Dermis lymphatic vessel endothelial cell (primary cell): ENCODE results near the gene PCDHGA1. TPM values are rescaled to one million over a fixed set of nuclear protein-coding genes. Genes with fewer than 3 reads are reported as not detected.

Experiments
- total RNA-seq: library from RNA; depleted of rRNA; stranded (reverse); fragments of >200 nt; gene quantifications from 2 replicates; pipeline ENCODE4 v1.2.1, GENCODE V29; 2014

The PCDHGA1 gene
- total RNA-seq, 1 donor from 2014 or later = 0.43 TPM

GRCh38 chr5:141397756-141398551 is 67.6 kb downstream of the PCDHGA1 start, which contains the start of gene PCDHGB5:
PCDHGB5 (plus strand) TSS chr5:141397947; CDS start chr5:141398128, 181 bp downstream.

GRCh38 chr5:141402553-141403243 is 72.4 kb downstream of the PCDHGA1 start, which contains the start of gene PCDHGA9:
PCDHGA9 (plus strand) TSS chr5:141402778; CDS start chr5:141402953, 175 bp downstream.

GRCh38 chr5:141407790-141408505 is 77.6 kb downstream of the PCDHGA1 start, which contains the start of gene PCDHGB6:
PCDHGB6 (plus strand) TSS chr5:141408021; CDS start chr5:141408203, 182 bp downstream.

GRCh38 chr5:141412854-141413539 is 82.7 kb downstream of the PCDHGA1 start, which contains the start of gene PCDHGA10:
PCDHGA10 (plus strand) TSS chr5:141412987; CDS start chr5:141413176, 189 bp downstream.

GRCh38 chr5:141417494-141418172 is 87.3 kb downstream of the PCDHGA1 start, which contains the start of gene PCDHGB7:
PCDHGB7 (plus strand) TSS chr5:141417677; CDS start chr5:141417860, 183 bp downstream.

GRCh38 chr5:141420855-141421488 is 90.7 kb downstream of the PCDHGA1 start, which contains the start of gene PCDHGA11:
PCDHGA11 (plus strand) TSS chr5:141421051; CDS start chr5:141421228, 177 bp downstream.

GRCh38 chr5:141430332-141431113 is 100.2 kb downstream of the PCDHGA1 start, which contains the start of gene PCDHGA12:
PCDHGA12 (plus strand) TSS chr5:141430507; CDS start chr5:141430760, 253 bp downstream.

GRCh38 chr5:141475625-141476131 is 145.4 kb downstream of the PCDHGA1 start, which contains the start of gene PCDHGC3:
PCDHGC3 (plus strand) TSS chr5:141475966; CDS start chr5:141476117, 151 bp downstream.

GRCh38 chr5:141484641-141485311 is 154.5 kb downstream of the PCDHGA1 start, which contains the start of gene PCDHGC4:
PCDHGC4 (plus strand) TSS chr5:141485030; CDS start chr5:141485174, 144 bp downstream.

GRCh38 chr5:141488591-141489561 is 158.6 kb downstream of the PCDHGA1 start, which contains the start of gene PCDHGC5:
PCDHGC5 (plus strand) TSS chr5:141489081; CDS start chr5:141489241, 160 bp downstream.

Other genes starting within 250 kb of the PCDHGA1 start
- gene PCDHB2, start 235.9 kb upstream of the PCDHGA1 start, total RNA-seq = 0.22 and 1.7 TPM in 2 replicates
- 0.22 and 0.69 TPM in 2 replicates for gene PCDHB3, start 230.0 kb upstream of the PCDHGA1 start, total RNA-seq
- gene PCDHB4, start 208.7 kb upstream of the PCDHGA1 start, total RNA-seq = 0.09 and 0.22 TPM in 2 replicates
- gene PCDHB5, start 195.3 kb upstream of the PCDHGA1 start, total RNA-seq = 0.43 and 0.87 TPM in 2 replicates
- gene PCDHB6, start 180.5 kb upstream of the PCDHGA1 start, total RNA-seq = 0.09 and 0.11 TPM in 2 replicates
- gene PCDHB7, start 157.9 kb upstream of the PCDHGA1 start, total RNA-seq = 0.87 and 1.8 TPM in 2 replicates
- 0.43 and 0.65 TPM in 2 replicates for gene PCDHB8, start 152.7 kb upstream of the PCDHGA1 start, total RNA-seq
- gene PCDHB16, start 148.1 kb upstream of the PCDHGA1 start, total RNA-seq = 0.33 and 0.69 TPM in 2 replicates
- gene PCDHB9, start 143.4 kb upstream of the PCDHGA1 start, total RNA-seq = 0.22 and 0.26 TPM in 2 replicates
- 0.98 and 1.0 TPM in 2 replicates for gene PCDHB10, start 138.2 kb upstream of the PCDHGA1 start, total RNA-seq
- gene PCDHB11, start 130.9 kb upstream of the PCDHGA1 start, total RNA-seq = 0.43 and 0.77 TPM in 2 replicates
- gene PCDHB12, start 121.8 kb upstream of the PCDHGA1 start, total RNA-seq = 0.33 and 0.60 TPM in 2 replicates
- 1.1 and 1.3 TPM in 2 replicates for gene PCDHB13, start 116.6 kb upstream of the PCDHGA1 start, total RNA-seq
- 0.86 and 0.98 TPM in 2 replicates for gene PCDHB14, start 107.2 kb upstream of the PCDHGA1 start, total RNA-seq
- gene PCDHB15, start 85.1 kb upstream of the PCDHGA1 start, total RNA-seq = 0.43 and 0.86 TPM in 2 replicates
- 0.09 and 0.22 TPM in 2 replicates for gene SLC25A2, start 26.5 kb upstream of the PCDHGA1 start, total RNA-seq
- gene TAF7, start 9.7 kb upstream of the PCDHGA1 start, total RNA-seq = 78.7 and 81.5 TPM in 2 replicates
- gene PCDHGA2, start 8.2 kb downstream of the PCDHGA1 start, total RNA-seq = 0.86 and 1.1 TPM in 2 replicates
- gene PCDHGA3, start 13.3 kb downstream of the PCDHGA1 start, total RNA-seq = 0.54 and 0.69 TPM in 2 replicates
- 0.76 and 1.6 TPM in 2 replicates for gene PCDHGB1, start 19.6 kb downstream of the PCDHGA1 start, total RNA-seq
- 2.0 and 2.6 TPM in 2 replicates for gene PCDHGA4, start 24.5 kb downstream of the PCDHGA1 start, total RNA-seq
- gene PCDHGB2, start 29.5 kb downstream of the PCDHGA1 start, total RNA-seq = 1.3 and 2.7 TPM in 2 replicates
- gene PCDHGA5, start 33.6 kb downstream of the PCDHGA1 start, total RNA-seq = 0.43 and 0.77 TPM in 2 replicates
- gene PCDHGB3, start 39.7 kb downstream of the PCDHGA1 start, total RNA-seq = 2.6 and 4.3 TPM in 2 replicates
- gene PCDHGA6, start 43.4 kb downstream of the PCDHGA1 start, total RNA-seq = 2.4 and 2.9 TPM in 2 replicates
- gene PCDHGA7, start 52.2 kb downstream of the PCDHGA1 start, total RNA-seq = 0.65 and 1.4 TPM in 2 replicates
- 6.7 and 11.3 TPM in 2 replicates for gene PCDHGB4, start 57.2 kb downstream of the PCDHGA1 start, total RNA-seq
- gene PCDHGA8, start 62.1 kb downstream of the PCDHGA1 start, total RNA-seq = 0.54 and 1.5 TPM in 2 replicates
- gene PCDHGB5, start 67.4 kb downstream of the PCDHGA1 start, total RNA-seq = 8.3 and 11.8 TPM in 2 replicates
- 2.0 and 3.2 TPM in 2 replicates for gene PCDHGA9, start 72.3 kb downstream of the PCDHGA1 start, total RNA-seq
- gene PCDHGB6, start 77.5 kb downstream of the PCDHGA1 start, total RNA-seq = 2.1 and 3.7 TPM in 2 replicates
- 5.2 and 6.0 TPM in 2 replicates for gene PCDHGA10, start 82.5 kb downstream of the PCDHGA1 start, total RNA-seq
- gene PCDHGB7, start 87.2 kb downstream of the PCDHGA1 start, total RNA-seq = 10.9 and 11.5 TPM in 2 replicates
- 6.7 and 7.5 TPM in 2 replicates for gene PCDHGA11, start 90.5 kb downstream of the PCDHGA1 start, total RNA-seq
- 1.5 and 4.9 TPM in 2 replicates for gene PCDHGA12, start 100.0 kb downstream of the PCDHGA1 start, total RNA-seq
- 17.4 and 20.5 TPM in 2 replicates for gene PCDHGC3, start 145.5 kb downstream of the PCDHGA1 start, total RNA-seq
- gene PCDHGC4, start 154.5 kb downstream of the PCDHGA1 start, total RNA-seq = 0.65 and 0.95 TPM in 2 replicates
- 0.33 and 0.52 TPM in 2 replicates for gene PCDHGC5, start 158.6 kb downstream of the PCDHGA1 start, total RNA-seq